Measurements from ENCODE around the gene GINS3.
"Not testable (repeated sequence)": the region's sequence is repeated elsewhere in the genome, so short reads cannot be mapped to it uniquely, and the experiment has no call there.

The GINS3 gene

GRCh38 chr16:58393138-58393504 is 850 bp downstream of the GINS3 start:
- DNase-seq: peak in 2 of 4 experiments; percentile 3 to 14

DNA sequence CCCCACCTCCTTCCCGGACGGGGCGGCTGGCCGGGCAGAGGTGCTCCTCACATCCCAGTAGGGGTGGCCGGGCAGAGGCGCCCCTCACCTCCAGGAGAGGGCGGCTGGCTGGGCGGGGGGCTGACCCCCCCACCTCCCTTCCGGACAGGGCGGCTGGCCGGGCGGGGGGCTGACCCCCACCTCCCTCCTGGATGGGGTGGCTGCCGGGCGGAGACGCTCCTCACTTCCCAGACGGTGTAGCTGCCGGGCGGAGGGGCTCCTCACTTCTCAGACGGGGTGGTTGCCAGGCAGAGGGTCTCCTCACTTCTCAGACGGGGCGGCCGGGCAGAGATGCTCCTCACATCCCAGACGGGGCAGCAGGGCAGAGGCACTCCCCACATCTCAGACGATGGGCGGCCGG is 4.6 kb downstream of the GINS3 start:
- not testable (repeated sequence) for DNase-seq

DNA sequence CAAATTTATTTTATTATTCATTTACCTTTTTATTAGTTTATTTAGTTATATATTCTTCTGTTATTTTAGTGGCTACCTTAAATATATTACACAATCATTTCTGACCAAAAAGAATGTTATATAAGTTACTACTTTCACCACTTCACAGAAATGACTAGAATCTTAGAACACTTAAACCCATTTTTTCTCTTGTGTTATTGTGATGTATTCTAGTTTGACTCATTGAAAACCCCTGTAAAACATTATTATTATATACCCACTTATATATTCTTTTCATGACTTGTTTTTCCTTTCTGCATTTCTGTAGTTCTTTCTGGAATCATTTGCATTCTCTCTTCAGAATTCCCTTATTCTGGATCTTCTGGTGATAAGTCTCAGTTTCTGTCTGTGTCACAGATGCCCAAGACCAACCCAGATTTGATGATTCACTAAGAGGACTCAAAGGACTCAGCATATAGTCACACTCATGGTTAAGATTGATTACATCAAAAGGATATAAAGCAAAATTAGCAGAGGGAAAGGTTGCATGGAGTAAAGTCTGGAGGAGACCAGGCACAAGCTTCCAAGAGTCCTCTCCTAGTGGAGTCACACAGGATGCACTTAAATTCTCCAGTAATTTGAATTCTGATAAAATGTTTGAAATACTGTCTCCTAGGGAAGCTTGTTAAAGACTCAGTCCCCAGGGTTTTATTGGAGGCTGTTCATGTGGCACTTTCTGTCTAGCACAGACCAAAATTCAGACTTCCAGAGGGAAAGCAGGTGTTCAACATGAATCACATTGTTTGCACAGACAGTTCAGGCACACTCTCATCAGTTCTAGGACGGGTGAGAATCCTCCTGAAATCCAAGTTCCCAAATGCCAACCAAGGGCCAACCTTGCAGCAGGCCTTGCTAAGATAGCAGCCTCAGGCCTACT is 7.7 kb downstream of the GINS3 start:
- DNase-seq: no peak

DNA sequence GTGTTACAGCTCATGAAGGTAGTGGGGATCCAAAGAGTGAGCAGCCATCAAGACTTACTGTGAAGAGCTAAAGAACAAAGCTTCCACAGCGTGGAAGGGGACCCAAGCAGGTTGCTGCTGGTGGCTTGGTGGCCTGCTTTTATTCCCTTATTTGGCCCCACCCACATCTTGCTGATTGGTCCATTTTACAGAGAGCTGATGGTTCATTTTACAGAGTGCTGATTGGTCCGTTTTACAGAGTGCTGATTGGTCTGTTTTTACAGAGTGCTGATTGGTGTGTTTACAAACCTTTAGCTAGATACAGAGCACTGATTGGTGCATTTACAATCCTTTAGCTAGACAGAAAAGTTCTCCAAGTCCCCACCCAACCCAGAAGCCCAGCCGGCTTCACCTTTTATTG is 9.0 kb downstream of the GINS3 start:
- DNase-seq: not testable (repeated sequence)

GRCh38 chr16:58402796-58403195 is 10.5 kb downstream of the GINS3 start:
- DNase-seq: no peak

DNA sequence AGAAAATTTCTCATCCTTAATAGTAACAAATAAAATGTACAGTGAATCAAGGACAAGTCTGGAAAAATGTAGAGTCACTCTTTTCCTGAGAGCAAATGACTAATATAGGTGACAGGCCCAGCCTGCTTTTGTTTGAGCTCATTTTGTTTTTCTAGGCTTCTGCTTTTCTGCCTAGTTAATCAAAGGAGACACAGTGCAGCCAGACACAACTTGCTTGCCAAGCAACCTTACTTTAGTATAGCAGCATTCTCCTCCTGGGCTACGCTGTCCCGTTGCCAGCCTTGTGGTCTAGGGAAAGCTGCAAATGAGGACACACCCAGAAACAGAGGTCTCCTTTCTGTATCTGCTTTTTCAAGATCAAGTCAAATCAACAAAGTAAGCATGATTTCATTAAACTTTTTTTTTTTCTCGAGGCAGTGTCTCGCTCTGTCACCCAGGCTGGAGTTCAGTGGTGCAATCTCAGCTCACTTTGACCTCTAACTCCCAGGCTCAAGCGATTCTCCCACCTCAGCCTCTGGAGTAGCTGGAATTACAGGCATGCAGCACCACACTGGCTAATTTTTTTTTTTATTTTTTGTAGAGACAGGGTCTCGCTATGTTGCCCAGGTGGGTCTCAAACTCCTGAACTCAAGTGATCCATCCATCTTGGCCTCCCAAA is 17.2 kb downstream of the GINS3 start:
- peak; percentile 35 to 56 (median 40) for DNase-seq

DNA sequence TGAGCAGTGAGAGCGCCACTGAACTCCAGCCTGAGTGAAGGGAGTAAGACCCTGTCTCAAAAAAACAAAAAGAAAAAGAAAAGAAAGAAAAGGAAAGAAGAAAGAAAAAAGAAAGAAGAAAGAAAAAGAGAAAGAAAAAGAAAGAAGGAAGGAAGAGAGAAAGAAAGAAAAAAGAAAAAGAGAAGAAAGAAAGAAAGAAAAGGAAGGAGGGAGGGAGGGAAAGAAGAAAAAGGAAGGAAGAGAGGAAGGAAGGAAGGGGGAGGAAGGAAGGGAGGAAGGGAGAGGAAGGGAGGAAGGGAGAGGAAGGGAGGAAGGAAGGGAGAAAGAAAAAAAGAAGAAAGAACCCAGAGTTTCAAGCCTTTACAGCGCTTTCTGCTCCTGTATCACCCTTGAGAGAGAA is 19.1 kb downstream of the GINS3 start:
- DNase-seq: no peak

DNA sequence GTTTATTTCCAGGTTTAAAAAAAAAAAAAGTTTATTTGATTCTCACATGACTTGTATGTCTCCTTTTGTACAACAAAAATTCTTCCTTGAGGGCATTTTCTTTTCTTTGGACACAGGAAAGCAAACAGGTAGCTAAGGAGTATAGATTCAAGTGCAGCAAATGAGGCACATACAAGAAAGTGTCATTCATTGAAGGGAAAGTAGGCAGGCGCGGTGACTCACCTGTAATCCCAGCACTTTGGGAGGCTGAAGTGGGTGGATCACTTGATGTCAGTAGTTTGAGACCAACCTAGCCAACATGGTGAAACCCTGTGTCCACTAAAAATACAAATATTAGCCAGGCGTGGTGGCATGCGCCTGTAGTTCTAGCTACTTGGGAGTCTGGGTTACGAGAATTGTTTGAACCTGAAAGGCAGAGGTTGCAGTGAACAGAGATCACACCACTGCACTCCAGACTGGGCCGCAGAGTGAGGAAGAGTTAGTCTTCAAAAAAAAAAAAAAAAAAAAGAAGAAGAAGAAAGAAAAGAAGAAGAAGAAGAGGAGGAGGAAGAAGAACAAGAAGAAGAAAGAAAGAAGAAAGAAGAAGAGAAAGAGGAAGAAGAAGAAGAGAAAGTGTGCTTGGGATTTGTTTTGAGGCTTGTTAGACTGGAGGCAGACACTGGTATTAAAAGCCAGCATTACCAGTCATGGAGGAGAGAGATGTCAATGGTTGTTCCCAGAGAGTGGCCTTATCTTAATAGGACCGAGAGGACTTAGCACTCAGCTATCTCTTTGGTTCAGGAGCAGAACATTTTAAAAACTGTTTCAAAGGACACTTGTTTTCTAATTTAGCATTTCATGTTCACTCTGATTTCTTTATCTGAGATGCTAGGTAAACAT is 19.7 kb downstream of the GINS3 start:
- DNase-seq: peak in 1 of 4 experiments; percentile 21

DNA sequence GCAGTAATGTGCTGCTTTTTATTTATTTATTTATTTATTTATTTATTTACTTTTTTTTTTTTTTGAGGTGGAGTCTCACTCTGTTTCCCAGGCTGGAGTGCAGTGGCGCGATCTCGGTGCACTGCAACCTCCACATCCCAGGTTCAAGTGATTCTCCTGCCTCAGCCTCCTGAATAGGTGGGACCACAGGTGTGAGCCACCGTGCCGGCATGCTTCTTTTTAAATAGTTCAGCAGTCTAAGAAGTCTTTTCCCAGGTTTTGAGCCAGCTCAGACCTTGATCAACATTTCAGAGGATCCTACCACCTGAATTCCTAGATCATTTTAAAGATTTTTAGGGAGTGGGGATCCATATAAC is 20.3 kb downstream of the GINS3 start:
- not testable (repeated sequence) for DNase-seq

DNA sequence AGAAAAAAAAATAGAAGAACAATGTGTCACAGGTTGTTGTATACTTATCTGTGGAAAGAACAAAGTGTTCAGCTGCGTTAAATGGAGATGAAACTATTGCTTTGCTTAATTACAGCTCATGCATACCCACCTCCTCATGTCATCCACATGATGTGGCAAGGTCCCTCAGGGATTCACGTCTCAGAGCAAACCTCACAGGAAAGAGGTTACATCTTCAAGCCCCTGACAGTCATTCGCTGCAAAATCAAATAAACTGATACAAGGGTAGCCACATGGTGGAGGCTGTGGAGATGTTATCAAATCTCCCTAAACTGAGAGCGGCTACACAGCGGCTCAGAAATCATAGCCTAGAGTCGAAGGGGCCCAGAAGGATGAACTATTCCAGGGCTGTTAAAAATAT is 21.1 kb downstream of the GINS3 start:
- DNase-seq: no peak

DNA sequence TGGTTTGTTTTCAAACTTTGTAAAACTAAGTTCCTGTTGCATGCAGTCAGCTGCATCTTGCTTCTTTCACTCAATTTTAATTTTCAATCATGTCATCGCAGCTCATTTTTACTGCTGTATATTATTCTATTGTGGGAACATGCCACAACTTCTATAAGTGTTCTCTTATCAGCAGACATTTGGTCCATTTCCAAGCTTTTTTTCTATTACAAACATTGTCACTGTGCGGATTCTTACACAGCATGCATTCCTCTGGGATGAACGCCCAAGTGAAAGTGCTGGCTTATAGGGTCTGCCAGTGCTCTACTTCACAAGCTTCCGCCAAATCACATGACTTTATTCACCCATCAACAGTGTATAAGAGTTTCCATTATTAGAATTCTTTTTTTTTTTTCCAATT is 22.7 kb downstream of the GINS3 start:
- no peak for DNase-seq

DNA sequence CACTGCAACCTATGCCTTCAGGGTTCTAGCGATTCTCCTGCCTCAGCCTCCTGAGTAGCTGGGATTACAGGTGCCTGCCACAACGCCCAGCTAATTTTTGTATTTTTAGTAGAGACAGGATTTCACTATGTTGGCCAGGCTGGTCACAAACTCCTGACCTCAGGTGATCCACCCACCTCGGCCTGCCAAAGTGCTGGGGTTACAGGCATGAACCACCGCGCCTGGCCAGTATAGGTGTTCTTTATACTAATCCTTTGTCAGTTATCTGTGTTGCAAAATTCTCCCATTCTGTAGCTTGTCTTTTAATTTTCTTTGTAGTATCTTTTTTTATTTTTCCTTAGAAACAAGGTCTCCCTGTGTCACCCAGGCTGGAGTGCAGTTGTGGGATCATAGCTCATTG is 23.7 kb downstream of the GINS3 start:
- not testable (repeated sequence) for DNase-seq

GRCh38 chr16:58417035-58417434 is 24.8 kb downstream of the GINS3 start:
- no peak for DNase-seq

GRCh38 chr16:58417600-58417999 is 25.3 kb downstream of the GINS3 start:
- DNase-seq: no peak

DNA sequence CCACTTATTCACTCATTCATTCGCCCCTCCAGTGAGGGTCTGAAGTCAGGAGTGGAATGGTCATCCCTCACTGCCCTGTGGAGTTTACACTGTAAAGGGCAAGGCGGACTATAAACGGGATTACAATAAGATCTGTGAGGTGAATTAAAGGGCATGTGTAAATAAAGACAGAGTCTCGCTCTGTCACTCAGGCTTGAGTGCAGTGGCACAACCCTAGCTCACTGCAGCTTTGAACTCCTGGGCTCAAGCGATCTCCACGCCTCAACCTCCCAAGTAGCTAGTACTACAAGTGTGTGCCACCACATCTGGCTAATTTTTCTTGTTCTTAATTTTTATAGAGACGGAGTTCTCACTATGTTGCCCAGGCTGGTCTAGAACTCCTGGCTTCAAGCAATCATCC is 25.8 kb downstream of the GINS3 start:
- DNase-seq: no peak

GRCh38 chr16:58418601-58419000 is 26.3 kb downstream of the GINS3 start:
- peak; percentile 42 to 63 (median 54) for DNase-seq

- no peak for DNase-seq
Measured at GRCh38 chr16:58419241-58419990, 27.1 kb downstream of the GINS3 start.

DNA sequence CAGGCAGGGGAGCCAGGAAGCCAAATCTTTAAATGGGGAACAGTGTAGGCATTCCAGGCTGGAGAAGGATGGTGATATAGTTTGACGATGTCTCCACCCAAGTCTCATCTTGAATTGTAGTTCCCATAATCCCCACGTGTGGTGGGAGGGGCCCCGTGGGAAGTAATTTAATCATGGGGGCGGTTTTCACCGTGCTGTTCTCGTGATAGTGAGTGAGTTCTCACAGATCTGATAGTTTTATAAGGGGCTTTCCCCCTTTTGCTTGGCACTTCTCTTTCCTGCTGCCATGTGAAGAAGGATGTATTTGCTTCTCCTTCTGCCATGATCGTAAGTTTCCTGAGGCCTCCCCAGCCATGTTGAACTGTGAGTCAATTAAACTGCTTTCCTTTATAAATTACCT is 28.8 kb downstream of the GINS3 start:
- peak; percentile 66 to 79 (median 68) for DNase-seq

DNA sequence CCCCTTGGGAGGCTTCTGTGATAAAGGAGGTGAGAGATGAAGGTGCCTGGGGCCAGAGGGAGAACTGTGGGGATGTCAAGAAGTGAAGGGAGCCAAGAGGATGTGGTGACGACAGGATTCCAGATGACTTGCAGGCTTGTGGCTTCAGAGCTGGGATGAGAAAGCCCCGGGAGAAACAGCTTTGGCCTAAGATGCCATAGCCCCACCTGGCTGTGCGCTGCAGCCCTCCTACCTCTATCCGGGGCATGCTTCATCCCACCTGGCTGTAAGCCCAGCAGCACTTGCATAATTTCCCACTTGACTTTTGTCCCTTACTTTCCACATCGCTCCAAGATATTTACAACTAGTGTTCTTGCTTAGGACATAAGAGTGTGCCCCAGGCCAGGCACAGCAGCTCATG is 29.3 kb downstream of the GINS3 start:
- no peak for DNase-seq

DNA sequence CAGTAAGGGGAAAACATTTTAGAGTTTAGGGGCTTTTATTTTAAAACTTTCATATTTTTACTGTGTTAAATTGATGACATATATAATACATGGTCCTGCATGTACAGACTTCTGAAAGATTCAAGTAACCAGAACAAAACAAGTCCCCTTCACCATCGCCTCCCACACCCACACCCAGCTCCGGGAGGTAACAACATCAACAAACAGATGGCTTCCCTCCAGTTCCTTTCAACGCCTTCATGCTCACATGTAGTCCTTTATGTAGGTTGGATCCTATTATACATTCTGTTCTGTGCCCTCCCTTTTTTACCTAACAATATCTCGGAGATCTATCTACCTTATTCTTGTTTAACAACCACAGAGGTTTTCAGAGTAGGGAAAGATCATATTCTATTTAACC is 30.5 kb downstream of the GINS3 start:
- DNase-seq: no peak

DNA sequence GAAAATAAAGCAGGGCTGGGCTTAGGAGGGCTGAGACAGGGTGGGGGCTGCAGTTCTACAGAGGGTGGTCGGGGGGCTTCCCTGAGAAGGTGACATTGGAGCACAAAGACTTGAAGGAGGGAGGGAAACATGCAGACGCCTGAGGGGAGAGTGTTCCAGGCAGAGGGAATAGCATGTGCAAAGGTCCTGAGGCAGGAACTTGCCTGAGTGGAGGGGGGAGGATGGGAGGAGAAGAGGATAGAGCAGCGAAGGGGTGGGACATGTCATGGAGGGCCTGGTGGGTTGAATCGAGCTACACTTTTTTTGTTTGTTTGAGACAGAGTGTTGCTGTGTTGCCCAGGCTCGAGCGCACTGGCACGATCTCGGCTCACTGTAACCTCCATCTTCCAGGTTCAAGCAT is 33.0 kb downstream of the GINS3 start:
- DNase-seq: no peak

DNA sequence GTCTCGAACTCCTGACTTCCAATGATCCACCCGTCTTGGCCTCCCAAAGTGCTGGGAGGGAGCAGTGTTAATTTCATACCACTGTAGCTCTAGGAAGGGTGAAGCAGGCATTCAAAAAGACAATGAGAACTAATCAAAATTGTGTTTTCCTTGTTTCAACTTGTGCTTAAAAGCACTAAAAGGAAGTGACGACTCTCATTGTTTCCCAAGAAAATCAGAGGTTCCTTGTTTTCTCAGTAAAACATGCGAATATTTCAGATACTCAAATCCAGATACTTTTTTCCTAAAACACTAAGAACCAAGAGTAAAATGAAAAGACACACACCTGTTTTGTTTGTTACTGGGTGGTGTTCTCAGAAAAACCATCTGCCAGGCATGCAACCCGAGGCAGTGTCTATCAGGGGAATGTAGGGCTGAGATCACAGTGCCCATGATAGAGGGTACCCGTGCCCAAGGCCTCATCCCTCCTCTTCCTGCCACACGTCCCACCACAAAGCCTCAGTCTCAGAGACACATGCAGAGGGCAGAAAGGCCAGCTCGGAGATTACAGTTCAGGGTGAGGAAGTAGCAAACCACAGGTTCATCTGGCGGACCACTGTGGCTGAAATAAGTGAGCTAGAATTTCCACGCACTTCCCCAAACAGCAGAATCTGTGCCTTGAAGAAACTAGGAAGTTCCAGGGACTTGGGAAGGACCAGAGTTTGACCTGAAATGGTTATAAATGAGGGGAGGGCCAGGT is 33.7 kb downstream of the GINS3 start:
- peak; percentile 87 to 93 (median 92) for DNase-seq
